Left cardiac atrium (tissue), 4 donors: Measurements from ENCODE around the gene CRY2. TPM values are rescaled to one million over a fixed set of nuclear protein-coding genes. Genes with fewer than 3 reads are reported as not detected.
"Not testable (repeated sequence)": the region's sequence is repeated elsewhere in the genome, so short reads cannot be mapped to it uniquely, and the experiment has no call there.

Experiments used
- ATAC-seq, 2 donors: fragments of 200-7000 bp; cut with Tn5 transposase; one replicate each; pipeline ENCODE4 v1.9.1; 2020; ENCODE audit warnings: mild to moderate bottlenecking in 2 of 2, moderate library complexity in 2 of 2
- DNase-seq: peaks from one replicate; pipeline ENCODE4 v3.0.0-alpha.2; 2020
- intact Hi-C, 2 donors: fragments of 100-400 bp; cut with DNase I; formaldehyde crosslinking; loops; one replicate each; pipeline versions ENCODE4 v1.14.1 to v1.15.1; 2022 to 2023
- long read RNA-seq: library from polyadenylated mRNA; unstranded; transcript quantifications from one replicate; pipeline ENCODE4 v2.0.0, GENCODE V29; 2021
- total RNA-seq, 2 donors: library from RNA; stranded (reverse); fragmentation: NEBNext Ultra II Directional; extraction: Animal tissue kit (Norgen Biotek cat#: 25700); gene quantifications; one replicate each; pipeline ENCODE4 v1.2.1, GENCODE V29; 2021
- donor health status: DM: no; HTN: yes; CAD: no.
- donor health status: DM: no; HTN: yes; CAD: no; lungs with severe emphysema.
- donor health status: DM: yes; HTN: yes; CAD: no.
- donor health status: Dilated cardiomyopathy.

The CRY2 gene
- 10 to 100 TPM; 59.2 to 62.9 TPM for total RNA-seq
- long read RNA-seq, full-length matches to known transcripts, result 23 of 66 reads
- long read RNA-seq, partial matches to known transcripts, result 36 of 66 reads
- long read RNA-seq, other reads (novel, unspliced or antisense), result 7 of 66 reads

GRCh38 chr11:45846974-45847910 lies at the start of gene CRY2:
TSS of gene CRY2 (plus strand) at chr11:45847475. CDS start at chr11:45847491, 16 bp downstream.
- DNase-seq (peak; percentile 99), ATAC-seq (peak; percentile 96 to 99)
- intact Hi-C loops, result loop anchor here in 1 of 2 donors (10.0 kb wide), 1 partner anchor 158 kb away; no protein-coding TSS in a partner anchor

- ATAC-seq, result no peak
- DNase-seq, result no peak
- intact Hi-C loops, result no loop called here
Measured at GRCh38 chr11:45798793-45799441, 48.4 kb upstream of the CRY2 start.

- intact Hi-C loops, result no loop called here
- no peak for DNase-seq
- ATAC-seq, result no peak
Measured at GRCh38 chr11:45799562-45799961, 47.7 kb upstream of the CRY2 start.

- ATAC-seq (no peak), DNase-seq (no peak)
- intact Hi-C loops, result no loop called here
Measured at GRCh38 chr11:45800261-45800660, 47.0 kb upstream of the CRY2 start.

GRCh38 chr11:45801723-45802315 lies 45.5 kb upstream of the CRY2 start:
- intact Hi-C loops, result no loop called here
- no peak for ATAC-seq
- DNase-seq, result no peak

- no peak for DNase-seq
Measured at GRCh38 chr11:45802531-45803317, 44.6 kb upstream of the CRY2 start.

GRCh38 chr11:45803971-45804760 lies 43.1 kb upstream of the CRY2 start:
- ATAC-seq (peak; percentile 58 to 67), DNase-seq (peak; percentile 89)
- intact Hi-C loops, result no loop called here

More at GRCh38 chr11:45802531-45803317, 44.6 kb upstream of the CRY2 start:
- intact Hi-C loops, result no loop called here
- no peak for ATAC-seq

- intact Hi-C loops, result no loop called here
- DNase-seq (peak; percentile 98), ATAC-seq (peak; percentile 96 to 97)
Measured at GRCh38 chr11:45804761-45805304, 42.4 kb upstream of the CRY2 start, which contains the start of gene SLC35C1. TSS of gene SLC35C1 (plus strand) at chr11:45805149. CDS start at chr11:45805802, 653 bp downstream.

GRCh38 chr11:45805305-45806071 lies 41.8 kb upstream of the CRY2 start:
- peak; percentile 35 to 48 for ATAC-seq
- intact Hi-C loops, result no loop called here
- peak; percentile 66 for DNase-seq

- no peak for DNase-seq
- ATAC-seq, result no peak
- intact Hi-C loops, result no loop called here
Measured at GRCh38 chr11:45806072-45806933, 41.0 kb upstream of the CRY2 start.

- ATAC-seq (no peak), DNase-seq (no peak)
- intact Hi-C loops, result no loop called here
Measured at GRCh38 chr11:45806937-45807791, 40.1 kb upstream of the CRY2 start.

- DNase-seq (no peak), ATAC-seq (no peak)
- intact Hi-C loops, result no loop called here
Measured at GRCh38 chr11:45807792-45808238, 39.5 kb upstream of the CRY2 start.

- intact Hi-C loops, ATAC-seq, DNase-seq: not testable (repeated sequence)
Measured at GRCh38 chr11:45808427-45808826, 38.8 kb upstream of the CRY2 start.

GRCh38 chr11:45809456-45810395 lies 37.5 kb upstream of the CRY2 start:
- DNase-seq, result no peak
- ATAC-seq, result no peak
- intact Hi-C loops, result no loop called here
